GM21717 (cell line): ENCODE results near the gene KRTAP10-1.

ENCODE experiments used
- ATAC-seq: cut with Tn5 transposase; IDR thresholded peaks from one replicate; pipeline ENCODE4 v1.9.1; 2021; ENCODE audit warnings: mild to moderate bottlenecking, moderate library complexity; ENCODE audit not compliant: unreplicated experiment

Gene KRTAP10-1

GRCh38 chr21:44529503-44530125, 10.4 kb downstream of the KRTAP10-1 start:
- ATAC-seq: no peak

- ATAC-seq: no peak
These were observed 11.0 kb downstream of the KRTAP10-1 start for GRCh38 chr21:44529011-44529421.

GRCh38 chr21:44528634-44528995, 11.4 kb downstream of the KRTAP10-1 start:
- no peak for ATAC-seq

- ATAC-seq: no peak
These were observed 11.9 kb downstream of the KRTAP10-1 start for GRCh38 chr21:44527983-44528633.

- ATAC-seq: no peak
These were observed 12.6 kb downstream of the KRTAP10-1 start for GRCh38 chr21:44527156-44527982.

- ATAC-seq: no peak
These were observed 13.6 kb downstream of the KRTAP10-1 start for GRCh38 chr21:44526096-44526997.

- no peak for ATAC-seq
These were observed 14.5 kb downstream of the KRTAP10-1 start for GRCh38 chr21:44525391-44526095.

- ATAC-seq: no peak
These were observed 15.3 kb downstream of the KRTAP10-1 start for GRCh38 chr21:44524414-44525371.

- no peak for ATAC-seq
These were observed 16.2 kb downstream of the KRTAP10-1 start for GRCh38 chr21:44523567-44524413.

GRCh38 chr21:44522753-44523204, 17.2 kb downstream of the KRTAP10-1 start:
- ATAC-seq: no peak

- ATAC-seq: no peak
These were observed 17.9 kb downstream of the KRTAP10-1 start for GRCh38 chr21:44521928-44522752.

- no peak for ATAC-seq
These were observed 18.6 kb downstream of the KRTAP10-1 start for GRCh38 chr21:44521301-44521927.

GRCh38 chr21:44520326-44521300, 19.4 kb downstream of the KRTAP10-1 start:
- no peak for ATAC-seq

- no peak for ATAC-seq
These were observed 20.4 kb downstream of the KRTAP10-1 start for GRCh38 chr21:44519346-44520325.
